GM19395 (cell line): ENCODE results near the gene PARL.
"Not testable (repeated sequence)": the region's sequence is repeated elsewhere in the genome, so short reads cannot be mapped to it uniquely, and the experiment has no call there.

ENCODE experiments used
- ATAC-seq: cut with Tn5 transposase; IDR thresholded peaks from one replicate; pipeline ENCODE4 v1.9.1; 2021; ENCODE audit warnings: mild to moderate bottlenecking, moderate library complexity; ENCODE audit not compliant: unreplicated experiment

PARL gene

GRCh38 chr3:183792976-183793375 lies 91.7 kb downstream of the PARL start:
- ATAC-seq = no peak

- no peak for ATAC-seq
Measured at GRCh38 chr3:183790700-183791099, 94.0 kb downstream of the PARL start.

- no peak for ATAC-seq
Measured at GRCh38 chr3:183789826-183790225, 94.9 kb downstream of the PARL start.

- ATAC-seq = not testable (repeated sequence)
Measured at GRCh38 chr3:183784503-183784902, 100.2 kb downstream of the PARL start.

- no peak for ATAC-seq
Measured at GRCh38 chr3:183782576-183783276, 102.0 kb downstream of the PARL start.

GRCh38 chr3:183781246-183781645 lies 103.4 kb downstream of the PARL start:
- no peak for ATAC-seq

GRCh38 chr3:183779896-183780465 lies 104.7 kb downstream of the PARL start:
- ATAC-seq = no peak
